Endothelial cell of umbilical vein (primary cell): ENCODE measurements around the gene PIK3CB. TPM values are rescaled to one million over a fixed set of nuclear protein-coding genes. Genes with fewer than 3 reads are reported as not detected.
A peak's percentile ranks its signal among the peaks of the same experiment; 100 is the strongest.

Source experiments
- Bru-seq: library from RNA; stranded (reverse); fragments of 400-500 nt; gene quantifications from one replicate; lab custom pipeline; 2021; lab: Mats Ljungman, UMichigan
- BruChase-seq, 2 experiments: library from RNA; stranded (reverse); fragments of 400-500 nt; gene quantifications; one replicate each; lab custom pipeline; 2021; lab: Mats Ljungman, UMichigan
- BruUV-seq: library from RNA; stranded (reverse); fragments of 400-500 nt; replicated peaks from 2 replicates; lab custom pipeline; 2021; lab: Mats Ljungman, UMichigan
- CTCF ChIA-PET: fragments of 300-600, 350-600 bp; sonication (Branson Sonifier 250); formaldehyde crosslinking; loops from one replicate; lab custom pipeline; 2021; ENCODE audit warnings: antibody characterized with exemption, inconsistent platforms; lab: Charles Lee
- POLR2A ChIA-PET: fragments of 300-600, 350-600 bp; sonication (Branson Sonifier 250); formaldehyde crosslinking; loops from one replicate; lab custom pipeline; 2021; ENCODE audit warnings: antibody characterized with exemption, inconsistent platforms; lab: Charles Lee
- DNase-seq: peaks from one replicate; pipeline ENCODE4 v3.0.0-alpha.2; 2011; ENCODE audit warnings: low read depth, low spot score
- FAIRE-seq: peaks from 2 replicates; lab custom pipeline; 2011; peaks lifted over from hg19 to GRCh38; lab: Jason Lieb, UNC
- H2AFZ ChIP-seq: 2 replicates; pipeline ENCODE4 v1.6.0; 2012; ENCODE audit warnings: low read depth, low read length, control low read depth, inconsistent platforms
- H3K27ac ChIP-seq: 2 replicates; pipeline ENCODE4 v1.5.1; 2011; ENCODE audit warnings: low read depth, mild to moderate bottlenecking, control low read depth, low read length, moderate library complexity; ENCODE audit not compliant: insufficient read depth
- H3K27me3 ChIP-seq, 2 experiments: 2 replicates each; pipeline versions ENCODE4 v1.6.0 to v1.6.1; 2011; ENCODE audit warnings: low read length in 2 of 2, mixed read lengths in 1 of 2; ENCODE audit not compliant: control insufficient read depth in 2 of 2, insufficient read depth in 2 of 2
- H3K36me3 ChIP-seq, 2 experiments: 2 replicates in 1 of 2; 3 replicates in 1 of 2; pipeline ENCODE4 v1.5.1; 2011; ENCODE audit warnings: low read length in 2 of 2, mild to moderate bottlenecking in 1 of 2, moderate library complexity in 1 of 2; ENCODE audit not compliant: control insufficient read depth in 2 of 2, insufficient read depth in 2 of 2; ENCODE audit errors: extremely low read depth in 1 of 2
- H3K4me1 ChIP-seq: 3 replicates; pipeline ENCODE4 v1.5.1; 2011; ENCODE audit warnings: mild to moderate bottlenecking, low read length; ENCODE audit not compliant: control insufficient read depth, insufficient read depth; ENCODE audit errors: extremely low read depth
- H3K4me2 ChIP-seq: 2 replicates; pipeline ENCODE4 v1.6.1; 2011; ENCODE audit warnings: low read length, control low read depth, mixed read lengths; ENCODE audit not compliant: insufficient read depth
- H3K4me3 ChIP-seq, 3 experiments: fragments of 200-600 bp in 1 of 3; sonication (generic), shearing (Covaris generic) in 1 of 3; replicated peaks in 1 of 3; 2 replicates each; pipeline ENCODE4 v1.5.1; 2011 to 2016; ENCODE audit warnings: control low read depth in 3 of 3, low read length in 3 of 3, mild to moderate bottlenecking in 2 of 3, inconsistent platforms in 1 of 3, low read depth in 1 of 3, moderate library complexity in 1 of 3; ENCODE audit not compliant: insufficient read depth in 1 of 3
- H3K79me2 ChIP-seq: 2 replicates; pipeline ENCODE4 v1.6.0; 2012; ENCODE audit warnings: low read length, inconsistent platforms; ENCODE audit not compliant: control insufficient read depth, insufficient read depth
- H3K9ac ChIP-seq: replicated peaks from 2 replicates; pipeline ENCODE3; 2011; ENCODE audit warnings: low read length, control low read depth; ENCODE audit not compliant: insufficient read depth; ENCODE audit errors: extremely low read depth
- H3K9me1 ChIP-seq: replicated peaks from 3 replicates; pipeline ENCODE4 v1.6.0; 2011; ENCODE audit warnings: mild to moderate bottlenecking, low read length; ENCODE audit not compliant: control insufficient read depth, insufficient read depth; ENCODE audit errors: extremely low read depth
- H3K9me3 ChIP-seq: replicated peaks from 2 replicates; pipeline ENCODE4 v1.5.1; 2012; ENCODE audit warnings: low read length, inconsistent platforms; ENCODE audit not compliant: control insufficient read depth, insufficient read depth
- H4K20me1 ChIP-seq: replicated peaks from 2 replicates; pipeline ENCODE3; 2011; ENCODE audit warnings: mild to moderate bottlenecking, low read length; ENCODE audit not compliant: control insufficient read depth, insufficient read depth; ENCODE audit errors: extremely low read depth
- GATA2 ChIP-seq: IDR thresholded peaks from 2 replicates; pipeline ENCODE4 v1.7.0; 2011; ENCODE audit warnings: low read depth, mild to moderate bottlenecking, moderate library complexity, mixed read lengths, low read length; ENCODE audit not compliant: insufficient read length, insufficient read depth
- POLR2A ChIP-seq: IDR thresholded peaks from 2 replicates; pipeline ENCODE4 v1.6.1; 2012; ENCODE audit warnings: low read depth, mild to moderate bottlenecking, control low read depth, low read length
- POLR2AphosphoS5 ChIP-seq: IDR thresholded peaks from 2 replicates; pipeline ENCODE4 v1.6.1; 2012; ENCODE audit warnings: low read depth, mild to moderate bottlenecking, control low read depth, low read length, moderate library complexity; ENCODE audit not compliant: insufficient read depth
- dilution Hi-C: fragments of 300-500 bp; cut with MboI; formaldehyde crosslinking; loops from one replicate; pipeline ENCODE4 v1.15.0; 2019; ENCODE audit warnings: low sequenced_read_pairs; ENCODE audit not compliant: extremely low pct_ligation_motif_present
- intact Hi-C: fragments of 100-400 bp; cut with micrococcal nuclease; formaldehyde crosslinking; loops from one replicate; pipeline ENCODE4 v1.10.0; 2022
- long read RNA-seq: library from polyadenylated mRNA; stranded (forward); transcript quantifications from one replicate; pipeline ENCODE4 v2.0.0, GENCODE V29; 2021
- polyA minus RNA-seq, 3 experiments: library from RNA; depleted of rRNA, polyadenylated mRNA; stranded (reverse); fragments of >200 nt; gene quantifications; 1 replicate in 1 of 3; 2 replicates in 2 of 3; pipeline ENCODE4 v1.2.3, GENCODE V29; 2011
- polyA plus RNA-seq, 4 experiments: library from polyadenylated mRNA; depleted of rRNA in 3 of 4; stranded (reverse) in 3 of 4; unstranded in 1 of 4; fragments of >200 nt; gene quantifications; 2 replicates each; pipeline versions ENCODE4 v1.2.1 to v1.2.3, GENCODE V29; 2011 to 2012; ENCODE audit warnings: missing spikeins in 1 of 4
- total RNA-seq: library from RNA; stranded (reverse); gene quantifications from 2 replicates; pipeline ENCODE4 v1.2.3, GENCODE V29; 2021

Gene PIK3CB
- 28.4 and 29.8 TPM in 2 replicates for total RNA-seq
- 6.2 and 9.0 TPM in 2 replicates for polyA plus RNA-seq
- polyA plus RNA-seq (2011; cell fraction: cytosol; rRNA removed), result 9.0 and 9.7 TPM in 2 replicates
- 12.2 and 16.6 TPM in 2 replicates for polyA plus RNA-seq (2011; cell fraction: nucleus; rRNA removed)
- polyA plus RNA-seq (2012), result 7.8 and 12.0 TPM in 2 replicates
- 13.0 and 13.7 TPM in 2 replicates for polyA minus RNA-seq
- polyA minus RNA-seq (2011; cell fraction: cytosol; rRNA and poly(A)+ RNA removed), result 9.5 TPM
- 32.1 and 36.8 TPM in 2 replicates for polyA minus RNA-seq (2011; cell fraction: nucleus; rRNA and poly(A)+ RNA removed)
- Bru-seq, nascent RNA, result percentile 84 among the genes with signal in this experiment
- BruChase-seq, experiment 1, labeled RNA remaining after a 6-hour chase, result percentile 69 among the genes with signal in this experiment
- BruChase-seq, experiment 2, labeled RNA remaining after a 2-hour chase, result percentile 69 among the genes with signal in this experiment
- long read RNA-seq, full-length matches to known transcripts, result 2 of 25 reads
- long read RNA-seq, partial matches to known transcripts, result 3 of 25 reads
- long read RNA-seq, other reads (novel, unspliced or antisense), result 20 of 25 reads

- Histone ChIP-seq H3K36me3 (no peaks in the 10 kb centered on the region), H3K27me3 (no peaks in the 10 kb centered on the region), H3K9me1 (no peaks in the 10 kb centered on the region), H3K79me2 (peaks cover 36% of the 10 kb centered on the region), H3K27ac (peak within 1 kb of the TSS; percentile 91), H3K4me1 (peaks cover 16% of the 10 kb centered on the region), H3K9me3 (no peaks in the 10 kb centered on the region), H3K4me3 (peak within 1 kb of the TSS; percentile 65 to 82 (median 80)), H3K4me2 (peak within 1 kb of the TSS; percentile 96), H3K9ac (peak within 1 kb of the TSS; percentile 94), H4K20me1 (no peaks in the 10 kb centered on the region), H2AFZ (peak within 1 kb of the TSS; percentile 100)
- TF ChIP-seq GATA2, result no peak
- peak; percentile 96 for TF ChIP-seq POLR2AphosphoS5
- TF ChIP-seq POLR2A, result peak; percentile 87
- DNase-seq (peak; percentile 85), FAIRE-seq (peak; percentile 90)
- ChIA-PET CTCF (interaction anchor here (0.7 to 3.1 kb wide), 5 partner anchors 11 to 140 kb away, joined by 3 to 34 read pairs (median 3); no protein-coding TSS in a partner anchor), POLR2A (interaction anchor here (0.6 kb wide), 1 partner anchor 19 kb away, joined by 4 read pairs; no protein-coding TSS in a partner anchor)
- no TSS peak for BruUV-seq
- dilution Hi-C loops, result no loop called here
- intact Hi-C loops, result loop anchor here (1.0 to 5.0 kb wide), 6 partner anchors 11 to 240 kb away; partner anchors contain the start of gene CEP70
These were observed at the start of gene PIK3CB for GRCh38 chr3:138834596-138835396. Gene PIK3CB (minus strand): TSS chr3:138834928. CDS start chr3:138759343, 75,585 bp downstream.
